Measurements from ENCODE around the gene ADAMTS13. TPM values are rescaled to one million over a fixed set of nuclear protein-coding genes. Genes with fewer than 3 reads are reported as not detected.

Gene ADAMTS13
- total RNA-seq, 4 donors from 2014 or later: 0.94 to 2.7 (median 2.1) TPM

- Histone ChIP-seq H3K27me3 (no peaks in the 10 kb centered on the region), H3K9me3 (no peaks in the 10 kb centered on the region), H3K36me3 (peaks cover 0 to 7% of the 10 kb centered on the region in 2 donors), H3K4me3 (no peak overlapping the region), H3K27ac (no peak overlapping the region), H3K4me1 (peaks cover 0 to 33% (median 18%) of the 10 kb centered on the region in 3 donors)
- TF ChIP-seq, protein P1, sequence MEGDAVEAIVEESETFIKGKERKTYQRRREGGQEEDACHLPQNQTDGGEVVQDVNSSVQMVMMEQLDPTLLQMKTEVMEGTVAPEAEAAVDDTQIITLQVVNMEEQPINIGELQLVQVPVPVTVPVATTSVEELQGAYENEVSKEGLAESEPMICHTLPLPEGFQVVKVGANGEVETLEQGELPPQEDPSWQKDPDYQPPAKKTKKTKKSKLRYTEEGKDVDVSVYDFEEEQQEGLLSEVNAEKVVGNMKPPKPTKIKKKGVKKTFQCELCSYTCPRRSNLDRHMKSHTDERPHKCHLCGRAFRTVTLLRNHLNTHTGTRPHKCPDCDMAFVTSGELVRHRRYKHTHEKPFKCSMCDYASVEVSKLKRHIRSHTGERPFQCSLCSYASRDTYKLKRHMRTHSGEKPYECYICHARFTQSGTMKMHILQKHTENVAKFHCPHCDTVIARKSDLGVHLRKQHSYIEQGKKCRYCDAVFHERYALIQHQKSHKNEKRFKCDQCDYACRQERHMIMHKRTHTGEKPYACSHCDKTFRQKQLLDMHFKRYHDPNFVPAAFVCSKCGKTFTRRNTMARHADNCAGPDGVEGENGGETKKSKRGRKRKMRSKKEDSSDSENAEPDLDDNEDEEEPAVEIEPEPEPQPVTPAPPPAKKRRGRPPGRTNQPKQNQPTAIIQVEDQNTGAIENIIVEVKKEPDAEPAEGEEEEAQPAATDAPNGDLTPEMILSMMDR (IDR thresholded peaks at IDR 0.05): no peak
- TF ChIP-seq EP300 (IDR thresholded peaks at IDR 0.05): no peak
- no peak for TF ChIP-seq POLR2A (IDR thresholded peaks at IDR 0.05)
- no peak for TF ChIP-seq POLR2AphosphoS5 (IDR thresholded peaks at IDR 0.05)
- WGBS, 2 donors (ENCODE audit: low coverage in 1 of 2): 74 to 78% methylated on average over 3 to 4 of the region's 6 CpGs
- ATAC-seq: no peak
These were observed 44.4 kb upstream of the ADAMTS13 start for GRCh38 chr9:133377721-133378216.

GRCh38 chr9:133378408-133378962 is 43.7 kb upstream of the ADAMTS13 start:
- no CpG with 5 or more reads among the region's 1 CpG for WGBS, 2 donors (ENCODE audit: low coverage in 1 of 2)
- H3K27me3 ChIP-seq: no peaks in the 10 kb centered on the region
- TF ChIP-seq POLR2AphosphoS5 (IDR thresholded peaks at IDR 0.05) (no peak), POLR2A (IDR thresholded peaks at IDR 0.05) (no peak), EP300 (IDR thresholded peaks at IDR 0.05) (no peak)
- TF ChIP-seq, protein P1 (IDR thresholded peaks at IDR 0.05): no peak
- peaks cover 0 to 26% (median 15%) of the 10 kb centered on the region in 3 donors for H3K4me1 ChIP-seq
- no peak overlapping the region for H3K27ac ChIP-seq
- no peaks in the 10 kb centered on the region for H3K36me3 ChIP-seq
- no peak overlapping the region for H3K4me3 ChIP-seq
- H3K9me3 ChIP-seq: no peaks in the 10 kb centered on the region
- ATAC-seq: no peak

DNA sequence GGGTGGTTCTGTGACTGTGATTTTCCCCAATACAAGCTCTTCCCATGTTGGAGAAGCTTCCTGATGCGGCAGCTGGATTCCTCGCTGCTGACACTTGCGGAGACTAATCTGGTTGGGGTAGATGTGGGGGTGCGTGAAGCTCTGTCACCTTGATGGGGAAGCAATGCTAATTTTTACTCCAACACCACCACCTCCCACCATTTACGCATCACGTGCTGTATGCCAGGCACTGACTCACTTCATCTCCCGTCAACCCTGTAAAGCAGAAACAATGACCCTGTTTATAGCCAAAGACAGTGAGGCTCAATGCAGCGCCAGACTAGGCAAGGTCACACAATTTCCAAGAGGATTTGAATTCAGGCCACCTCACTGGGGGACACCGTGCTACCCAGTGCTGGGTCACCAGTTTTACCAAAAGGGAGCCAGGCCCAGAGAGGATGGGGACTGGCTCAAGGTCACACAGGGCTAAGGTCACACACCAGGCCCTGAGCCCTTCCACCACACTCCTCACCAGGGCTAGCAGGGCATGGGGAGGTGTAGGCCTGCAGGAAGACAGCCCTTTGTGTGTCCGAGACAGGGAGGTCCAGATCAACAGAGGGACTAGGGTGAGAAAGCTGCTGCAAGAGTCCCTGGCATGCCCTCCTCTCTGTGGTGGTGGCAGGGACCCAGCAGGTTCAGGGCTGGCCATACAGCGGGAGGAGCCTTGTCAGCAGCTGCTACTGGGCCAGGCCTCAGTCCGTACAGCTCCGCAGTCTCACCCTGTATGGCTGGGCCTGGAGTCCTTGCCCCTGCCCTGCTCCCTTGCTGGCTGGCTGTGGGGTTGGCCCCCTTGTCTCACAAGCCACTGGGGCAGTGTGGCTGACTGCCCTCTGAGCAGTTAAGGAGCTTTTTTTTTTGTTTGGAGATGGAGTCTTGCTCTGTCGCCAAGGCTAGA is 42.7 kb upstream of the ADAMTS13 start:
- TF ChIP-seq, protein P1 (IDR thresholded peaks at IDR 0.05): no peak
- TF ChIP-seq POLR2A (IDR thresholded peaks at IDR 0.05) (no peak), EP300 (IDR thresholded peaks at IDR 0.05) (no peak), POLR2AphosphoS5 (IDR thresholded peaks at IDR 0.05) (no peak)
- peaks cover 0 to 17% (median 9%) of the 10 kb centered on the region in 3 donors for H3K4me1 ChIP-seq
- WGBS, 2 donors (ENCODE audit: low coverage in 1 of 2): 89 to 92% methylated on average over 7 to 8 of the region's 14 CpGs
- ATAC-seq: no peak
- no peaks in the 10 kb centered on the region for H3K27me3 ChIP-seq
- no peaks in the 10 kb centered on the region for H3K9me3 ChIP-seq
- no peak overlapping the region for H3K27ac ChIP-seq
- no peaks in the 10 kb centered on the region for H3K36me3 ChIP-seq
- no peak overlapping the region for H3K4me3 ChIP-seq

DNA sequence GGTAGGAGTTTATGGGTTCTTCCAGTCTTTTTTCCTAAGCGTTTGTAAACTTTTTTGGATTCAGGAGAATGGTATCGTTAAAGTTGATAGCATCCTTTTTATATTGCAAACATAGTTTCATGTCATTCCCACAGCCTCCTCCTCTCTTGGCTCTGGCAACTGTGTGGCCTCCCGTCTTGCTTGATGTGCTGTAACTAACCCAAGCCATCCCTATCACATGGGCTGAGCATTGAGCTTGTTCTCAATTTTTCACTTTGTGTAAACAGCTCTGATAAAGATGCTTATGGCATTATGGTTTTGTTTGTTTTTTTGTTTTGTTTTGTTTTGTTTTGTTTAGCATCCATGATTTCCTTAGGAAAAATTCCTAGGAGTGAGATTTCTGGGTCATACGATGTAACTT is 41.4 kb upstream of the ADAMTS13 start:
- H3K27ac ChIP-seq: no peak overlapping the region
- H3K27me3 ChIP-seq: no peaks in the 10 kb centered on the region
- H3K36me3 ChIP-seq: no peaks in the 10 kb centered on the region
- no peak overlapping the region for H3K4me3 ChIP-seq
- no peaks in the 10 kb centered on the region for H3K9me3 ChIP-seq
- H3K4me1 ChIP-seq: peaks cover 0 to 10% (median 6%) of the 10 kb centered on the region in 3 donors
- WGBS, 2 donors (ENCODE audit: low coverage in 1 of 2): 69 to 89% methylated on average over 3 to 4 of the region's 4 CpGs
- ATAC-seq: no peak
- no peak for TF ChIP-seq POLR2AphosphoS5 (IDR thresholded peaks at IDR 0.05)
- TF ChIP-seq EP300 (IDR thresholded peaks at IDR 0.05): no peak

DNA sequence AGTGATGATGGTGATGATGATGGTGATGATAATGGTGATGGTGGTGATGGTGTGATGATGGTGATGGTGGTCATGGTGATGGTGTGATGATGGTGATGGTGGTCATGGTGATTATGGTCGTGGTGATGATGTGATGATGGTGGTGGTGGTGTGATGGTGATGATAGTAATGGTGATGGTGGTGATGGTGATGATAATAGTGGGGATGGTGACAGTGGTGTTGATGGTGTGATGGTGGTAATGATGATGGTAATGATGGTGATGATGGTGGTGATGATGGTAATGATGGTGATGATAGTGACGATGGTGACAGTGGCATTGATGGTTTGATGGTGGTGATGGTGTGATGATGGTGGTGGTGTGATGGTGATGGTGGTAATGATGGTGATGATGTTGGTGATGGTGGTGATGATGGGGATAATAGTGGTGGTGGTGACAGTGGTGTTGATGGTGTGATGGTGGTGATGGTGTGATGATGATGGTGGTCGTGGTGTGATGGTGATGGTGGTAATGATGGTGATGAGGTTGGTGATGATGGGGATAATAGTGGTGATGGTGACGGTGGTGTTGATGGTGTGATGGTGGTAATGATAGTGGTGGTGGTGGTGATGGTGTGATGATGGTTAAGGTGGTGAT is 39.5 kb upstream of the ADAMTS13 start:
- no peak for ATAC-seq
- Histone ChIP-seq H3K27me3 (no peaks in the 10 kb centered on the region), H3K4me1 (no peaks in the 10 kb centered on the region), H3K9me3 (no peaks in the 10 kb centered on the region), H3K36me3 (no peaks in the 10 kb centered on the region), H3K27ac (no peak overlapping the region), H3K4me3 (no peak overlapping the region)
- WGBS, 2 donors (ENCODE audit: low coverage in 1 of 2): 84 to 92% methylated on average over 4 of the region's 4 CpGs
- TF ChIP-seq, protein P1 (IDR thresholded peaks at IDR 0.05): no peak
- TF ChIP-seq EP300 (IDR thresholded peaks at IDR 0.05) (no peak), POLR2A (IDR thresholded peaks at IDR 0.05) (no peak), POLR2AphosphoS5 (IDR thresholded peaks at IDR 0.05) (no peak)

All from gastroesophageal sphincter (tissue), 4 donors.